ENCODE data around the gene RBM26. TPM values are rescaled to one million over a fixed set of nuclear protein-coding genes. Genes with fewer than 3 reads are reported as not detected.
"Not testable (repeated sequence)": the region's sequence is repeated elsewhere in the genome, so short reads cannot be mapped to it uniquely, and the experiment has no call there.

Gene RBM26
- polyA plus RNA-seq, 1 donor from 2014 or later = 18.4 TPM

DNA sequence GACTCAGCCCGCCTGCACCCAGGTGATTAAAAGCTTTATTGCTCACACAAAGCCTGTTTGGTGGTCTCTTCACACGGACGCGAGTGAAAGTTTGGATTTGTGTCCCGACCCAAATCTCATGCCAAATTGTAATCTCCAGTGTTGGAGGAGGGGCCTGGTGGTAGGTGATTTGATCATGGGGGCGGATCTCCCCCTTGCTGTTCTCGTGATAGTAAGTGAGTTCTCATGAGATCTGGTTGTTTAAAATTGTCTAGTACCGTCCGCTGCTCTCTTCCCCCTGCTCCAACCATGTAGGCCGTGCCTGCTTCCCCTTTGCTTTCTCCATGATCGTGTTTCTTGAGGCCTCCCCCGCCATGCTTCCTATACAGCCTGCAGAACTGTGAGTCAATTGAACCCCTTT lies 126.3 kb downstream of the RBM26 start:
- not testable (repeated sequence) for H3K4me1 Mint-ChIP-seq, H3K4me3 Mint-ChIP-seq, H3K27ac Mint-ChIP-seq, H3K36me3 Mint-ChIP-seq, H3K27me3 Mint-ChIP-seq, H3K9me3 Mint-ChIP-seq

DNA sequence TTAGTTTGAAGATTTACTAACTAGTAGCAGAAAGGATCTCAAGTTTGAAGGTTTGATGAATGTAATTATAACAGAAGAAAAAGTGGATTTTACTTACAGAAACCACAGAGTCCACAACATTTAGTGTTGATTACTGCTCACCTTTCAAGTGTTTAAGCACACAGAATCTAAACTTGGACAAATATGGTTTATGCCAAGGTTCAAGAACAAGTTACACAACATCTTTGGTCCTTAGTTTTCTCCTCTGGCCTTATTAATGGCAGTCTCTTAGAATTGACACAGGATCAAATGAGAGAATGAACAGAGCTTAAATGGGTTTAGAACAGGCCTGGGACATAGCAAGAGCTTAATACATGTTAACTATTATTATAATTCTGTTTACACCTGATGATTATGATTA lies 133.0 kb downstream of the RBM26 start:
- no peak overlapping the region for H3K4me3 Mint-ChIP-seq
- H3K36me3 Mint-ChIP-seq = peaks cover under 1% of the 10 kb centered on the region
- H3K27ac Mint-ChIP-seq = no peak overlapping the region
- peaks cover under 1 to 2% (median 1%) of the 10 kb centered on the region in 3 donors for H3K9me3 Mint-ChIP-seq
- H3K27me3 Mint-ChIP-seq = peaks cover 6% of the 10 kb centered on the region
- H3K4me1 Mint-ChIP-seq = no peaks in the 10 kb centered on the region

DNA sequence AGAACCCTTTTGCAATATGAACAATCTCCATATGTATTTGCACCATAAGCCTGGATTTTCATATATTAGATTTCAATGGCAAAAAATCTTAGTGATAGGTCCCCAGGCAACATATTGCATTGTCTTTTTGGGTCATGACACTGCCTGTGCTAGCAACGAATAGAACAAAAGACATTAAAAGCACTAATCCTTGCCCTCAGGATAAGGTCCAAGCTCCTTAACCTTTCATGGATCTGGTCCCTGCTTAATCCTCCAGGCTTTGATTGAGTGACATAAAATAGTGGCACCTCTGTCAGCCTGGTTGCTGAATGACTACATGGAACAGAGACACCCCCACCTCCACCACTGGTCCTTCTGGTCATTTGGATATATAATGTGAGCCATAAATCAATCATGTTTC lies 134.4 kb downstream of the RBM26 start:
- H3K4me1 Mint-ChIP-seq = no peaks in the 10 kb centered on the region
- H3K27ac Mint-ChIP-seq = no peak overlapping the region
- peaks cover 2 to 3% (median 3%) of the 10 kb centered on the region in 3 donors for H3K9me3 Mint-ChIP-seq
- peaks cover 2% of the 10 kb centered on the region for H3K36me3 Mint-ChIP-seq
- H3K4me3 Mint-ChIP-seq = no peak overlapping the region
- H3K27me3 Mint-ChIP-seq = peaks cover 6% of the 10 kb centered on the region

DNA sequence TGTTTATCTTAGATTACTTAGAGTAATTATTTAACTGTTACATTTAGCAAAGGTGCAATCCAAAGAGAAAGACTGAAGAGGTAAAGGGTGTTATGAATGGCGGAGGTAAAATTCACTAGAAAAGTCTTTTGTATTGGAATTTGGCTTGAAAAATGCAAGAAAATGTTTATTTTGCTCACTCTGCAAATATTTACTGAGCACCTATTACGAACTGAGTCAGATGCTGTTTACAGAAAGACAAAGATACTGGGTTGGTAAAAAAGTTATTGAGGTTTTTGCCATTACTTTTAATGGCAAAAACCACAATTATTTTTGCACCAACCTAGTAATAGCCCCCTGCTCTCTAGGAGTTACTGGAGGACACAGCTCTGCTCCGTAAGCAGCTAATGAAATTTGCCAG lies 135.2 kb downstream of the RBM26 start:
- Mint-ChIP-seq H3K27ac (no peak overlapping the region), H3K36me3 (peaks cover 2% of the 10 kb centered on the region), H3K9me3 (peaks cover 2 to 3% (median 3%) of the 10 kb centered on the region in 3 donors), H3K27me3 (peaks cover 6% of the 10 kb centered on the region), H3K4me3 (no peak overlapping the region), H3K4me1 (no peaks in the 10 kb centered on the region)

Other genes with a start within 250 kb of the RBM26 start
- gene NDFIP2, start 74.9 kb upstream of the RBM26 start, polyA plus RNA-seq = not detected

All from IgD-negative memory B cell (primary cell).